Measurements from ENCODE around the gene FBXO28.
"Not testable (repeated sequence)": the region's sequence is repeated elsewhere in the genome, so short reads cannot be mapped to it uniquely, and the experiment has no call there.

Gene FBXO28

DNA sequence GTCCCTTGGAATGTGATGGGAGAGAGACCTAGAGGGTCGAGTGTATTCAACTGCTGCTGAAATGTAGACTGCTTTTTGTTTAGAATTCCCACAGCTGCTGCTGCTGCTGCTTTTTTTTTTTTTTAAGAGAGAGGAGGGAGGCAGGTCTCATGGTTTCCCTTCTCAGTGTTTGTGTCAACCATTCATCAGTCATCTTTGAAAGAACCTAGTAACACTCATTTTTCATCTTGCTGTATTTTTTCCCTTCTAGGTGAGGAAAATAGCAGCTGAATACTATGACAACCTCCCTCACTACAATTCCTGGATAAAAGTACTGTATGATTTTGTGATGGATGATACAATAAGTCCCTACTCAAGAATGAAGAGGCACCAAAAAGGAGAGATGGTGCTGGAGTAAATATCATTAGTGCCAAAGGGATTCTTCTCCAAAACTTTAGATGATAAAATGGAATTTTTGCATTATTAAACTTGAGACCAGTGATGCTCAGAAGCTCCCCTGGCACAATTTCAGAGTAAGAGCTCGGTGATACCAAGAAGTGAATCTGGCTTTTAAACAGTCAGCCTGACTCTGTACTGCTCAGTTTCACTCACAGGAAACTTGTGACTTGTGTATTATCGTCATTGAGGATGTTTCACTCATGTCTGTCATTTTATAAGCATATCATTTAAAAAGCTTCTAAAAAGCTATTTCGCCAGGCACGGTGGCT is 78.3 kb downstream of the FBXO28 start:
- DNase-seq, result no peak

GRCh38 chr1:224193319-224193966 is 79.5 kb downstream of the FBXO28 start:
- no peak for DNase-seq

GRCh38 chr1:224196813-224197600 is 83.1 kb downstream of the FBXO28 start:
- DNase-seq, result no peak

GRCh38 chr1:224198572-224198971 is 84.7 kb downstream of the FBXO28 start:
- DNase-seq, result no peak

DNA sequence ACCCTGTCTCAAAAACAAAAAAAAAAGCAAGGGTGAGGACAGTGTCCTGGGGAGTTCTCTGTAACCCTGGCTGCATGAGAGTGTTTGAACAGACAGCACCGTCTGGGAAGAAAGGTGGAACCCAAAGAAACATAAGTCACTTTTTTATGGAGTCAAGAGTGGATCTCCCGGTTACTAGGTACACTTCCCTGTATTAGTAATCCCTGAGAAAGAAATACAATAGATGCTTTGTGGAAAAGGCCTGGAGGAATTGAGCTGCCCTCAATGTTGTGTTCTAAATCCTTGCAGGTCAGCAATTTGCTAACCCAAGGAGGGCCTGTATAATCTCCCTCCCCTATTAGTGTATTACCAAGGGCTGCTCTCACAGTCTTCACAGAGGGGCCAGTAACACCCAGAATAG is 85.8 kb downstream of the FBXO28 start:
- no peak for DNase-seq

- DNase-seq, result no peak
Measured at GRCh38 chr1:224201383-224201782, 87.5 kb downstream of the FBXO28 start.

- DNase-seq, result no peak
Measured at GRCh38 chr1:224201853-224202252, 87.9 kb downstream of the FBXO28 start.

DNA sequence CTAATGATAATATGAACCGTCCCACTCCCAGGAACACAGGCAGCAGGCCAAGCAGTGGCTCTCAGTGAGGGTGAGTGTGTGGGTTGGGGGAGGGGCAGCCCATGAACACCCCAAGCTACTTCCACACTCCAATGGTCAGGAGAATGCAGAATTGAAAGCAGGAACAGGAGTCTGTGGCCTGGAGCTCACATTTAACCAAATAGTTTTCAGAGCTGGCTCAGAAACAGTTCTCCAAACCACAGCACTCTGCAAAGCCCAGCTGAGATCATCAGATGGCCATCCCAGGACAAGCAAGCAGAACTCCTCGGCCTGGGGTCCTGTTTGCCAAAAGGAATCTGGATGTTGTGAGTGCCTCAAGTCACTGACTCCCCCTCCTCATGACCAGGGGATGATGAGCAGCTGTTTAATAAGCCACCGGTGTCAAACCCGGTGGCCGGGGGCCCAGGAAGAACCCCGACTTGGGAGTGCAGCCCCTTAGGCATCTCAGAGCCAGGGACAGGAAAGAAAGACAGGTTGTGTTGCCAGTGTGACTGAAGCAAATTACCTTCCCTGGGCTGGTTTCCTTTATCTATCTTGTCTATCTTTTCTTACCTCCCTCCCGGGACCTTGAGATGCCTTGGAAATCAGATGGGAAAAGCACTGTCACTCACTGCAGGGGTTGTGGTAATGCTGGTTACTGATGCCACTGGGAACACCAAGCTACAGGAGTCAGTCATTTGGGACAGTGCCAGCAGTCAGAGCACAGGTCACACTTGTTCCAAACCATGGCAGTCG is 89.5 kb downstream of the FBXO28 start:
- peak; percentile 63 for DNase-seq

- no peak for DNase-seq
Measured at GRCh38 chr1:224205438-224205840, 91.5 kb downstream of the FBXO28 start.

DNA sequence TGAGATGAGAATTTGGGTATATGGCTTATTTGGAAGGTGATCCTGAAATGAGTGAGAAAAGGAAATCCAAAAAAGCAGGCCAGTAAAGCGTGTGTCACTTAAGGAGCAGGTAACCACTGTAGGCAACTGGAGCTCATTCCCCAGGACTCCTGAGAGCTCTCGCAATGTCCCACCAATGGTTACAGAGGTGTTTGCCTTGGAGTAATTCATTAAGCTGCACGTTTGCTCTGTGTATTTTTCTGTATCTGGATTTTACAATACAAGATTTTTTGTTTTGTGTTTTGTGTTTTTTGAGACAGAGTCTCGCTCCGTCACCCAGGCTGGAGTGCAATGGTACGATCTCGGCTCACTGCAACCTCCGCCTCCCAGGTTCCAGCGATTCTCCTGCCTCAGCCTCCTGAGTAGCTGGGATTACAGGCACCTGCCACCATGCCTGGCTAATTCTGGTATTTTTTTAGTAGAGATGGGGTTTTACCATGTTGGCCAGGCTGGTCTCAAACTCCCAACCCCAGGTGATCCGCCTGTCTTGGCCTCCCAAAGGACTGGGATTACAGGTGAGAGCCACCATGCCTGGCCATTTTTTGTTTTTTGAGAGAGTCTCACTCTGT is 92.1 kb downstream of the FBXO28 start:
- not testable (repeated sequence) for DNase-seq

DNA sequence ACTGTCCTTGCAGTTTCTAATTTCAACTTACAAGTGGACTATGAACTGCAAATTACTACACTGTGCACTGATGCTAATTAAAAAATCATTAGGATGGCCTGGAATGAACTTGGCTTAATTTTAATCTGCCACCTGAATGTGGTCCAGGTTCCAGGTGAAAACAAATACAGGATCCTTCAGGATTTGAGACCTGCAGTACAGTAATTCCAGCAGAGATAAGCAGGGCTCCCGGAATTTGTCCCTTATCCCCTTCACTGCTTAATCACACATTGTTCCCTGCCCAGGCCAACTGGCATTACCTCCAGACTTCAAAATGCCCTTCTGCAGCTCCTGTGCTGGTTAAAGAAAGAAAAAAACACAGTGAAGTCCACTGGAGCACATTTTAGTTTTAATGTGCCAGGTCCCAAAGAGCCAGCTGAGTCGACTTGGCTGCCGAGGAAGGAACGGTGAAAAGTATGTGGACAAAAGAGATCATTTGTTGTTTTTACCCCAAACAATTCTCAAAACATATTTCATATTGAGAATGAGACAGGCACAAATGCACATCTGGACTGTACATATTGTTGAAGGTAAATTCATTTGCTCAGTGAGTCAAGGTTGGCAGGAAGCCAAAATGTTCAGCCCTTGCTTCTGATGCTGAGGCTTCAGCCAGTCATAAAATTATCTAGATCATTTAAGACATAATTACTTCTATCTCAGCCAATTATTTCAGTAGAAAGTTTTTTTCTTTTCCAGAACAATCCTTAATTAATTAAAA is 97.5 kb downstream of the FBXO28 start:
- DNase-seq, result peak; percentile 54
